ENCODE results near the gene CENPP.

DNA sequence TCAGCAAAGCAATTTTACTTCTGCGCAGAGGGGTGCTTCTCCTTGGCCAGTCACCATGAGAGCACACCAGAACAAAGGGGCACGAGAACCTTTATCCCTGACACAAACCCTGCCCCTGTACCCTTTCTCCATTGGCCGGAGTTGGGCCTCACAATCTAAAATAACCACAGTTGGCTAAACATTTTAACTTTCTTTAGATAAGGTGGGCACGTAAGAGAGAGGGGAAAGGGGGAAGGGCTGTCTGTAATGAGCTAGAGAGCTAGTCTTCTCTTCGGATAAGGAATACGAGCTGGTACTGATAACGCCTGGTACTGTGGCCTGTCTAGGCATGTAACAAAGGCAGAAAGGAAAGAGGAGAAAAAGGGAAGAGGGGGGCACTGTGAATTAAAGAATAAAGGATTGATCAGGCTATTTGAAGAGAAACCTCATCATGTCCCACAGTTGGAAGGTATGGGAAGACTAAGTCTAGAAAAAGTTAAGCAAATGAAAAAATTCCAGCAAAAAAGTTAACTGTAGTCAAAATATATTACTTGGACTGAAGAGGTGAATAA is 30.4 kb upstream of the CENPP start:
- no peak for TF ChIP-seq POLR2A (IDR thresholded peaks at IDR 0.05; ENCODE audit: low read depth, low read length)
- TF ChIP-seq POLR2AphosphoS5 (IDR thresholded peaks at IDR 0.05; ENCODE audit: low read depth, low read length): no peak
- TF ChIP-seq TAF1 (IDR thresholded peaks at IDR 0.05; ENCODE audit: low read depth, low read length): no peak
- no peak for TF ChIP-seq SPI1 (IDR thresholded peaks at IDR 0.05; ENCODE audit: low read depth, low read length)
